ENCODE results near the gene MSRB3.

- TF ChIP-seq CTCF (conservative IDR thresholded peaks at IDR 0.05 in 1 of 2, IDR thresholded peaks at IDR 0.05 in 1 of 2; ENCODE audit: low read depth in 1 of 2, low read length in 2 of 2) (no peak), EZH2 (IDR thresholded peaks at IDR 0.05; ENCODE audit: low read length, missing control alignments) (no peak)
Observed at GRCh38 chr12:65333649-65334048, 55.2 kb downstream of the MSRB3 start.
